ENCODE measurements around the gene ASIC1. TPM values are rescaled to one million over a fixed set of nuclear protein-coding genes. Genes with fewer than 3 reads are reported as not detected.

ASIC1 gene
- polyA plus RNA-seq, 1 donor = 9.1 TPM

Other genes with a start within 250 kb of the ASIC1 start
- gene NCKAP5L, start 229.2 kb upstream of the ASIC1 start, polyA plus RNA-seq (ENCODE audit: insufficient read length) = 42.4 TPM
- 5.6 TPM for gene BCDIN3D, start 214.5 kb upstream of the ASIC1 start, polyA plus RNA-seq (ENCODE audit: insufficient read length)
- gene FAIM2, start 153.7 kb upstream of the ASIC1 start, polyA plus RNA-seq (ENCODE audit: insufficient read length) = 7.9 TPM
- gene AQP2, start 106.9 kb upstream of the ASIC1 start, polyA plus RNA-seq (ENCODE audit: insufficient read length) = not detected
- 0.38 TPM for gene AQP5, start 95.7 kb upstream of the ASIC1 start, polyA plus RNA-seq (ENCODE audit: insufficient read length)
- gene AQP6, start 84.6 kb upstream of the ASIC1 start, polyA plus RNA-seq (ENCODE audit: insufficient read length) = 0.14 TPM
- gene RACGAP1, start 32.1 kb upstream of the ASIC1 start, polyA plus RNA-seq (ENCODE audit: insufficient read length) = 20.7 TPM
- gene SMARCD1, start 27.7 kb downstream of the ASIC1 start, polyA plus RNA-seq (ENCODE audit: insufficient read length) = 53.4 TPM
- 68.2 TPM for gene GPD1, start 46.4 kb downstream of the ASIC1 start, polyA plus RNA-seq (ENCODE audit: insufficient read length)
- gene COX14, start 54.6 kb downstream of the ASIC1 start, polyA plus RNA-seq (ENCODE audit: insufficient read length) = 41.6 TPM
- 48.7 TPM for gene CERS5, start 109.8 kb downstream of the ASIC1 start, polyA plus RNA-seq (ENCODE audit: insufficient read length)
- 116 TPM for gene LIMA1, start 225.9 kb downstream of the ASIC1 start, polyA plus RNA-seq (ENCODE audit: insufficient read length)

All from forelimb muscle (tissue), 1 donor.